GM23338 (cell line): ENCODE measurements around the gene DYNC2H1. TPM values are rescaled to one million over a fixed set of nuclear protein-coding genes. Genes with fewer than 3 reads are reported as not detected.

Experiments
- ATAC-seq: fragments of 200-7000 bp; cut with Tn5 transposase; 3 replicates; pipeline ENCODE4 v1.9.1; 2020
- DNase-seq: peaks from one replicate; pipeline ENCODE4 v3.0.0-alpha.2; 2015; ENCODE audit warnings: low spot score
- H2AFZ ChIP-seq: fragments of 200-600 bp; sonication (generic); 2 replicates; pipeline ENCODE4 v1.8.0; 2016; ENCODE audit warnings: antibody characterized with exemption, mild to moderate bottlenecking, moderate library complexity
- H3F3A ChIP-seq: fragments of 200-600 bp; sonication (generic); replicated peaks from 2 replicates; pipeline ENCODE4 v1.8.0; 2017; ENCODE audit warnings: antibody characterized with exemption, mixed run types, low read depth
- H3K27ac ChIP-seq: fragments of 200-600 bp; sonication (generic); 2 replicates; pipeline ENCODE4 v1.6.1; 2016; ENCODE audit warnings: low read depth
- H3K27me3 ChIP-seq: fragments of 200-600 bp; sonication (generic); 2 replicates; pipeline ENCODE4 v1.8.0; 2016; ENCODE audit warnings: mild to moderate bottlenecking, mixed run types, moderate library complexity; ENCODE audit not compliant: insufficient read depth
- H3K36me3 ChIP-seq: fragments of 200-600 bp; sonication (generic); 2 replicates; pipeline ENCODE4 v1.8.0; 2016; ENCODE audit warnings: mild to moderate bottlenecking; ENCODE audit not compliant: insufficient read depth
- H3K4me1 ChIP-seq: fragments of 200-600 bp; sonication (generic); 2 replicates; pipeline ENCODE4 v1.8.0; 2016; ENCODE audit warnings: mild to moderate bottlenecking, moderate library complexity; ENCODE audit not compliant: insufficient read depth
- H3K4me2 ChIP-seq: fragments of 200-600 bp; sonication (generic); 2 replicates; pipeline ENCODE4 v1.7.1; 2017; ENCODE audit warnings: mixed run types
- H3K4me3 ChIP-seq: fragments of 200-600 bp; sonication (generic); 2 replicates; pipeline ENCODE4 v1.6.1; 2016; ENCODE audit warnings: mixed run types
- H3K79me2 ChIP-seq: fragments of 200-600 bp; sonication (generic); replicated peaks from 2 replicates; pipeline ENCODE4 v1.8.0; 2017; ENCODE audit warnings: mild to moderate bottlenecking; ENCODE audit not compliant: insufficient read depth
- H3K9me2 ChIP-seq: fragments of 200-600 bp; sonication (generic); 2 replicates; pipeline ENCODE4 v1.8.0; 2017; ENCODE audit not compliant: insufficient read depth
- H4K20me1 ChIP-seq: fragments of 200-600 bp; sonication (generic); replicated peaks from 2 replicates; pipeline ENCODE4 v1.8.0; 2017; ENCODE audit warnings: mild to moderate bottlenecking; ENCODE audit not compliant: insufficient read depth
- H3K27ac Mint-ChIP-seq: 2 replicates; pipeline ENCODE4 v1.8.0; 2020; ENCODE audit warnings: inconsistent platforms, mild to moderate bottlenecking, moderate library complexity, mixed read lengths
- H3K27me3 Mint-ChIP-seq: 3 replicates; pipeline ENCODE4 v1.8.0; 2022; ENCODE audit warnings: low read depth, mild to moderate bottlenecking, moderate library complexity, mixed read lengths, inconsistent platforms; ENCODE audit not compliant: insufficient read depth, poor library complexity
- H3K36me3 Mint-ChIP-seq: 3 replicates; pipeline ENCODE4 v1.8.0; 2021; ENCODE audit warnings: low read depth, mild to moderate bottlenecking, inconsistent platforms, moderate library complexity, mixed read lengths
- H3K4me1 Mint-ChIP-seq: 3 replicates; pipeline ENCODE4 v1.8.0; 2020; ENCODE audit warnings: mild to moderate bottlenecking, inconsistent platforms, mixed read lengths
- H3K4me3 Mint-ChIP-seq: 3 replicates; pipeline ENCODE4 v1.8.0; 2021; ENCODE audit warnings: moderate library complexity, mild to moderate bottlenecking, inconsistent platforms, mixed read lengths
- H3K9me3 Mint-ChIP-seq: 3 replicates; pipeline ENCODE4 v1.8.0; 2020; ENCODE audit warnings: moderate library complexity, mild to moderate bottlenecking, inconsistent platforms, mixed read lengths
- CREB1 ChIP-seq: fragments of 250-450 bp; sonication (Bioruptor Pico); IDR thresholded peaks from 2 replicates; pipeline ENCODE4 v1.5.0; 2020; ENCODE audit warnings: low read depth, mild to moderate bottlenecking, moderate library complexity
- EZH2 ChIP-seq: fragments of 200-600 bp; sonication (generic); IDR thresholded peaks from one replicate; pipeline ENCODE4 v1.8.0; 2017; ENCODE audit warnings: antibody characterized with exemption, mild to moderate bottlenecking, low read depth; ENCODE audit not compliant: unreplicated experiment
- EZH2phosphoT487 ChIP-seq: fragments of 200-600 bp; sonication (generic); IDR thresholded peaks from one replicate; pipeline ENCODE4 v1.8.1; 2018; ENCODE audit warnings: antibody characterized with exemption; ENCODE audit not compliant: unreplicated experiment
- JUNB ChIP-seq: IDR thresholded peaks from one replicate; pipeline ENCODE4 v1.6.1; 2016; ENCODE audit warnings: antibody characterized with exemption; ENCODE audit not compliant: unreplicated experiment
- NANOG ChIP-seq: IDR thresholded peaks from 2 replicates; pipeline ENCODE4 v1.6.1; 2016; ENCODE audit warnings: antibody characterized with exemption, borderline replicate concordance
- POLR2AphosphoS5 ChIP-seq: IDR thresholded peaks from 2 replicates; pipeline ENCODE4 v1.6.1; 2016; ENCODE audit warnings: antibody characterized with exemption, low read depth
- REST ChIP-seq: IDR thresholded peaks from one replicate; pipeline ENCODE4 v1.6.1; 2018; ENCODE audit warnings: antibody characterized with exemption; ENCODE audit not compliant: unreplicated experiment
- STAT1 ChIP-seq: IDR thresholded peaks from one replicate; pipeline ENCODE4 v1.6.1; 2016; ENCODE audit warnings: antibody characterized with exemption; ENCODE audit not compliant: unreplicated experiment
- ZNF114 ChIP-seq: fragments of 250-450 bp; sonication (Bioruptor Pico); IDR thresholded peaks from 2 replicates; pipeline ENCODE4 v1.5.0; 2020; ENCODE audit warnings: mild to moderate bottlenecking, moderate library complexity
- ZNF331 ChIP-seq: fragments of 250-450 bp; sonication (Bioruptor Pico); IDR thresholded peaks from 2 replicates; pipeline ENCODE4 v1.5.0; 2020; ENCODE audit warnings: low read depth, mild to moderate bottlenecking, moderate library complexity
- polyA plus RNA-seq: library from polyadenylated mRNA; unstranded; fragments of >200 nt; fragmentation: Nextera tagmentation; extraction: Ambion mirVana; gene quantifications from 2 replicates; pipeline ENCODE4 v1.2.1, GENCODE V29; 2016
- total RNA-seq: library from RNA; depleted of rRNA; stranded (reverse); fragments of >200 nt; shearing (Covaris generic); gene quantifications from 2 replicates; pipeline ENCODE4 v1.2.3, GENCODE V29; 2014
- TF ChIP-seq, protein P1 (sequence below): fragments of 250-450 bp; sonication (Bioruptor Pico); IDR thresholded peaks from 2 replicates; pipeline ENCODE4 v1.5.0; 2020; ENCODE audit warnings: mild to moderate bottlenecking, moderate library complexity
- TF ChIP-seq, protein P2 (sequence below), 2 experiments: fragments of 200-600 bp in 1 of 2; sonication (generic) in 1 of 2; conservative IDR thresholded peaks; 2 replicates each; pipeline versions ENCODE4 v1.5.1 to v1.6.1; 2016 to 2017; ENCODE audit warnings: antibody characterized with exemption in 2 of 2, low read depth in 2 of 2, mild to moderate bottlenecking in 2 of 2, moderate library complexity in 1 of 2
- TF ChIP-seq, protein P3 (sequence below): IDR thresholded peaks from 2 replicates; pipeline ENCODE4 v1.6.1; 2016; ENCODE audit warnings: antibody characterized with exemption

Gene DYNC2H1
- total and polyA plus RNA-seq, 2 experiments from 2014 or later: 19.3 to 22.5 TPM

- Mint-ChIP-seq H3K4me1 (no peaks in the 10 kb centered on the region), H3K27ac (no peak overlapping the region)
- peaks cover 98% of the 10 kb centered on the region for H3K79me2 ChIP-seq
These were observed 32.9 kb upstream of the DYNC2H1 start for GRCh38 chr11:103076361-103076760.

More at GRCh38 chr11:103076361-103076760, 32.9 kb upstream of the DYNC2H1 start:
- Histone ChIP-seq H3K27me3 (no peaks in the 10 kb centered on the region), H3K4me1 (no peaks in the 10 kb centered on the region), H3F3A (no peaks in the 10 kb centered on the region), H3K9me2 (no peaks in the 10 kb centered on the region), H3K4me2 (no peak overlapping the region), H3K36me3 (peaks cover 45% of the 10 kb centered on the region), H3K27ac (0 out of 2 replicates have a peak overlapping the region, but pooled peaks have one; percentile 51), H3K4me3 (no peak overlapping the region), H4K20me1 (peaks cover 27% of the 10 kb centered on the region), H2AFZ (no peak overlapping the region)
- DNase-seq: no peak
- TF ChIP-seq NANOG: no peak
- TF ChIP-seq REST: no peak
- TF ChIP-seq, protein P1, sequence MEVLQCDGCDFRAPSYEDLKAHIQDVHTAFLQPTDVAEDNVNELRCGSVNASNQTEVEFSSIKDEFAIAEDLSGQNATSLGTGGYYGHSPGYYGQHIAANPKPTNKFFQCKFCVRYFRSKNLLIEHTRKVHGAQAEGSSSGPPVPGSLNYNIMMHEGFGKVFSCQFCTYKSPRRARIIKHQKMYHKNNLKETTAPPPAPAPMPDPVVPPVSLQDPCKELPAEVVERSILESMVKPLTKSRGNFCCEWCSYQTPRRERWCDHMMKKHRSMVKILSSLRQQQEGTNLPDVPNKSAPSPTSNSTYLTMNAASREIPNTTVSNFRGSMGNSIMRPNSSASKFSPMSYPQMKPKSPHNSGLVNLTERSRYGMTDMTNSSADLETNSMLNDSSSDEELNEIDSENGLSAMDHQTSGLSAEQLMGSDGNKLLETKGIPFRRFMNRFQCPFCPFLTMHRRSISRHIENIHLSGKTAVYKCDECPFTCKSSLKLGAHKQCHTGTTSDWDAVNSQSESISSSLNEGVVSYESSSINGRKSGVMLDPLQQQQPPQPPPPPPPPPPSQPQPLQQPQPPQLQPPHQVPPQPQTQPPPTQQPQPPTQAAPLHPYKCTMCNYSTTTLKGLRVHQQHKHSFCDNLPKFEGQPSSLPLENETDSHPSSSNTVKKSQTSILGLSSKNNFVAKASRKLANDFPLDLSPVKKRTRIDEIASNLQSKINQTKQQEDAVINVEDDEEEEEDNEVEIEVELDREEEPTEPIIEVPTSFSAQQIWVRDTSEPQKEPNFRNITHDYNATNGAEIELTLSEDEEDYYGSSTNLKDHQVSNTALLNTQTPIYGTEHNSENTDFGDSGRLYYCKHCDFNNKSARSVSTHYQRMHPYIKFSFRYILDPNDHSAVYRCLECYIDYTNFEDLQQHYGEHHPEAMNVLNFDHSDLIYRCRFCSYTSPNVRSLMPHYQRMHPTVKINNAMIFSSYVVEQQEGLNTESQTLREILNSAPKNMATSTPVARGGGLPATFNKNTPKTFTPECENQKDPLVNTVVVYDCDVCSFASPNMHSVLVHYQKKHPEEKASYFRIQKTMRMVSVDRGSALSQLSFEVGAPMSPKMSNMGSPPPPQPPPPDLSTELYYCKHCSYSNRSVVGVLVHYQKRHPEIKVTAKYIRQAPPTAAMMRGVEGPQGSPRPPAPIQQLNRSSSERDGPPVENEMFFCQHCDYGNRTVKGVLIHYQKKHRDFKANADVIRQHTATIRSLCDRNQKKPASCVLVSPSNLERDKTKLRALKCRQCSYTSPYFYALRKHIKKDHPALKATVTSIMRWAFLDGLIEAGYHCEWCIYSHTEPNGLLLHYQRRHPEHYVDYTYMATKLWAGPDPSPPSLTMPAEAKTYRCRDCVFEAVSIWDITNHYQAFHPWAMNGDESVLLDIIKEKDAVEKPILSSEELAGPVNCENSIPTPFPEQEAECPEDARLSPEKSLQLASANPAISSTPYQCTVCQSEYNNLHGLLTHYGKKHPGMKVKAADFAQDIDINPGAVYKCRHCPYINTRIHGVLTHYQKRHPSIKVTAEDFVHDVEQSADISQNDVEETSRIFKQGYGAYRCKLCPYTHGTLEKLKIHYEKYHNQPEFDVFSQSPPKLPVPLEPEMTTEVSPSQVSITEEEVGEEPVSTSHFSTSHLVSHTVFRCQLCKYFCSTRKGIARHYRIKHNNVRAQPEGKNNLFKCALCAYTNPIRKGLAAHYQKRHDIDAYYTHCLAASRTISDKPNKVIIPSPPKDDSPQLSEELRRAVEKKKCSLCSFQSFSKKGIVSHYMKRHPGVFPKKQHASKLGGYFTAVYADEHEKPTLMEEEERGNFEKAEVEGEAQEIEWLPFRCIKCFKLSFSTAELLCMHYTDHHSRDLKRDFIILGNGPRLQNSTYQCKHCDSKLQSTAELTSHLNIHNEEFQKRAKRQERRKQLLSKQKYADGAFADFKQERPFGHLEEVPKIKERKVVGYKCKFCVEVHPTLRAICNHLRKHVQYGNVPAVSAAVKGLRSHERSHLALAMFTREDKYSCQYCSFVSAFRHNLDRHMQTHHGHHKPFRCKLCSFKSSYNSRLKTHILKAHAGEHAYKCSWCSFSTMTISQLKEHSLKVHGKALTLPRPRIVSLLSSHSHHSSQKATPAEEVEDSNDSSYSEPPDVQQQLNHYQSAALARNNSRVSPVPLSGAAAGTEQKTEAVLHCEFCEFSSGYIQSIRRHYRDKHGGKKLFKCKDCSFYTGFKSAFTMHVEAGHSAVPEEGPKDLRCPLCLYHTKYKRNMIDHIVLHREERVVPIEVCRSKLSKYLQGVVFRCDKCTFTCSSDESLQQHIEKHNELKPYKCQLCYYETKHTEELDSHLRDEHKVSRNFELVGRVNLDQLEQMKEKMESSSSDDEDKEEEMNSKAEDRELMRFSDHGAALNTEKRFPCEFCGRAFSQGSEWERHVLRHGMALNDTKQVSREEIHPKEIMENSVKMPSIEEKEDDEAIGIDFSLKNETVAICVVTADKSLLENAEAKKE: no peak
- no peak for TF ChIP-seq EZH2
- no peak for TF ChIP-seq ZNF331
- TF ChIP-seq JUNB: no peak
- no peak for TF ChIP-seq POLR2AphosphoS5
- TF ChIP-seq, protein P2, sequence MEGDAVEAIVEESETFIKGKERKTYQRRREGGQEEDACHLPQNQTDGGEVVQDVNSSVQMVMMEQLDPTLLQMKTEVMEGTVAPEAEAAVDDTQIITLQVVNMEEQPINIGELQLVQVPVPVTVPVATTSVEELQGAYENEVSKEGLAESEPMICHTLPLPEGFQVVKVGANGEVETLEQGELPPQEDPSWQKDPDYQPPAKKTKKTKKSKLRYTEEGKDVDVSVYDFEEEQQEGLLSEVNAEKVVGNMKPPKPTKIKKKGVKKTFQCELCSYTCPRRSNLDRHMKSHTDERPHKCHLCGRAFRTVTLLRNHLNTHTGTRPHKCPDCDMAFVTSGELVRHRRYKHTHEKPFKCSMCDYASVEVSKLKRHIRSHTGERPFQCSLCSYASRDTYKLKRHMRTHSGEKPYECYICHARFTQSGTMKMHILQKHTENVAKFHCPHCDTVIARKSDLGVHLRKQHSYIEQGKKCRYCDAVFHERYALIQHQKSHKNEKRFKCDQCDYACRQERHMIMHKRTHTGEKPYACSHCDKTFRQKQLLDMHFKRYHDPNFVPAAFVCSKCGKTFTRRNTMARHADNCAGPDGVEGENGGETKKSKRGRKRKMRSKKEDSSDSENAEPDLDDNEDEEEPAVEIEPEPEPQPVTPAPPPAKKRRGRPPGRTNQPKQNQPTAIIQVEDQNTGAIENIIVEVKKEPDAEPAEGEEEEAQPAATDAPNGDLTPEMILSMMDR (conservative IDR thresholded peaks at IDR 0.05; ENCODE audit: low read depth in 2 of 2): no peak
- TF ChIP-seq EZH2phosphoT487: no peak
- TF ChIP-seq ZNF114 (CRISPR knock-in tag): no peak
- TF ChIP-seq CREB1 (CRISPR knock-in tag): no peak
- TF ChIP-seq, protein P3, sequence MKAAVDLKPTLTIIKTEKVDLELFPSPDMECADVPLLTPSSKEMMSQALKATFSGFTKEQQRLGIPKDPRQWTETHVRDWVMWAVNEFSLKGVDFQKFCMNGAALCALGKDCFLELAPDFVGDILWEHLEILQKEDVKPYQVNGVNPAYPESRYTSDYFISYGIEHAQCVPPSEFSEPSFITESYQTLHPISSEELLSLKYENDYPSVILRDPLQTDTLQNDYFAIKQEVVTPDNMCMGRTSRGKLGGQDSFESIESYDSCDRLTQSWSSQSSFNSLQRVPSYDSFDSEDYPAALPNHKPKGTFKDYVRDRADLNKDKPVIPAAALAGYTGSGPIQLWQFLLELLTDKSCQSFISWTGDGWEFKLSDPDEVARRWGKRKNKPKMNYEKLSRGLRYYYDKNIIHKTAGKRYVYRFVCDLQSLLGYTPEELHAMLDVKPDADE: no peak
- no peak for TF ChIP-seq STAT1
- no peaks in the 10 kb centered on the region for H3K27me3 Mint-ChIP-seq
- no peaks in the 10 kb centered on the region for H3K9me3 Mint-ChIP-seq
- ATAC-seq: no peak
- no peak overlapping the region for H3K4me3 Mint-ChIP-seq
- H3K36me3 Mint-ChIP-seq: peaks cover 84% of the 10 kb centered on the region
